Endothelial cell (in vitro differentiated cells): ENCODE measurements around the gene OR2C1. TPM values are rescaled to one million over a fixed set of nuclear protein-coding genes. Genes with fewer than 3 reads are reported as not detected.

Experiments
- DNase-seq: peaks from one replicate; pipeline ENCODE4 v3.0.0; 2021; ENCODE audit warnings: low spot score
- H3K27ac Mint-ChIP-seq: one replicate; pipeline ENCODE4 v1.8.0; 2021; ENCODE audit warnings: mixed read lengths, inconsistent platforms; ENCODE audit not compliant: unreplicated experiment
- H3K27me3 Mint-ChIP-seq: one replicate; pipeline ENCODE4 v1.8.0; 2021; ENCODE audit warnings: mild to moderate bottlenecking, moderate library complexity, mixed read lengths, inconsistent platforms; ENCODE audit not compliant: unreplicated experiment
- H3K36me3 Mint-ChIP-seq: one replicate; pipeline ENCODE4 v1.8.0; 2021; ENCODE audit warnings: mild to moderate bottlenecking, low read depth, mixed read lengths, inconsistent platforms; ENCODE audit not compliant: unreplicated experiment
- H3K4me1 Mint-ChIP-seq: one replicate; pipeline ENCODE4 v1.8.0; 2021; ENCODE audit warnings: mild to moderate bottlenecking, mixed read lengths, inconsistent platforms; ENCODE audit not compliant: unreplicated experiment
- H3K4me3 Mint-ChIP-seq: one replicate; pipeline ENCODE4 v1.8.0; 2021; ENCODE audit warnings: mild to moderate bottlenecking, mixed read lengths, inconsistent platforms; ENCODE audit not compliant: unreplicated experiment
- H3K9me3 Mint-ChIP-seq: one replicate; pipeline ENCODE4 v1.8.0; 2021; ENCODE audit warnings: mixed read lengths, inconsistent platforms; ENCODE audit not compliant: unreplicated experiment
- CTCF ChIP-seq: fragments of 200-600 bp; sonication (generic); IDR thresholded peaks from one replicate; pipeline ENCODE4 v1.5.0; 2021; ENCODE audit warnings: antibody characterized with exemption; ENCODE audit not compliant: unreplicated experiment
- total RNA-seq: library from RNA; stranded (reverse); fragmentation: NEBNext Ultra II Directional; extraction: Animal tissue kit (Norgen Biotek cat#: 25700); gene quantifications from one replicate; pipeline ENCODE4 v1.2.1, GENCODE V29; 2021; ENCODE audit not compliant: unreplicated experiment

OR2C1 gene
- total RNA-seq, 1 donor from 2014 or later, result not detected

DNA sequence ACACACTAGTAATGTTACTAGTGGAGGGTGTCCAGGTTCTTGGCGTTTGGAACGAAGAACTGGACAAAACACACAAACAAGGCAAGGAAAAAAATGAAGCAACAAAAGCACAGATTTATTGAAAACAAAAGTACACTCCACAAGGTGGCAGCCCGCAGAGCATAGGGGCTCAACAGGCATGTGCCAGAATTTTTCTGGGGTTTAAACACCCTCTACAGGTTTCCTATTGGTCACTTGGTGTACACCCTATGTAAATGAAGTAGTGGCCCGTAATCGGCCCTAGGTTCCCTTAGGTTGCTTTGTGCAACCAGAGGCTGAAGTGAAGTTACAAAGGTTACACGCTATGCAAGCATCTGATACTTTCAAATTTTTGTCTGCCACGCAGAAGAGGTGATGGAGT is 8.1 kb downstream of the OR2C1 start:
- TF ChIP-seq CTCF, result no peak
- Mint-ChIP-seq H3K4me1 (no peaks in the 10 kb centered on the region), H3K4me3 (no peak overlapping the region), H3K36me3 (peaks cover 3% of the 10 kb centered on the region), H3K9me3 (no peaks in the 10 kb centered on the region), H3K27ac (no peak overlapping the region), H3K27me3 (no peaks in the 10 kb centered on the region)
- DNase-seq, result no peak

GRCh38 chr16:3364774-3365427 is 9.2 kb downstream of the OR2C1 start:
- Mint-ChIP-seq H3K4me3 (no peak overlapping the region), H3K9me3 (no peaks in the 10 kb centered on the region), H3K36me3 (peaks cover 3% of the 10 kb centered on the region), H3K27ac (no peak overlapping the region), H3K27me3 (no peaks in the 10 kb centered on the region), H3K4me1 (no peaks in the 10 kb centered on the region)
- no peak for DNase-seq
- no peak for TF ChIP-seq CTCF

GRCh38 chr16:3369073-3369472 is 13.4 kb downstream of the OR2C1 start:
- DNase-seq, result no peak
- Mint-ChIP-seq H3K9me3 (peaks cover 7% of the 10 kb centered on the region), H3K4me3 (no peak overlapping the region), H3K36me3 (peaks cover 7% of the 10 kb centered on the region), H3K27me3 (no peaks in the 10 kb centered on the region), H3K27ac (no peak overlapping the region), H3K4me1 (no peaks in the 10 kb centered on the region)
- TF ChIP-seq CTCF, result no peak

DNA sequence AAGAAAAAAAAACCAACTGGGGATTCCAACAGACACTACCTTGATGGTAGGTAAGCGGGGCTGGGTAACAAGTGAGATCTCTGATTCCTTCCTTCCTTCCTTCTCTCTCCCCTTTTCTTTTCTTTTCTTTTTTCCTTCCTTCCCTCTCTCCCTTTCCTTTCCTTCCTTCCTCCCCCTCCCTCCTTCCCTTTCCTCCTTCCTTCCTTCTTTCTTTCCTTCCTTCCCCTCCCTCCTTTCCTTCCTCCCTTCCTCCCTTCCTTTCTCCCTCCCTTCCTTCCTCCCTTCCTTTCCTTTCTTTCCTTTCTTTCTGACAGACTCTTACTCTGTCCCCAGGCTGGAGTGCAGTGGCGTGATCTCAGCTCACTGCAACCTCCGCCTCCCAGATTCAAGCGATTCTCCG is 20.0 kb downstream of the OR2C1 start:
- peaks cover 19% of the 10 kb centered on the region for H3K36me3 Mint-ChIP-seq
- peaks cover 12% of the 10 kb centered on the region for H3K27me3 Mint-ChIP-seq
- H3K9me3 Mint-ChIP-seq, result peaks cover 19% of the 10 kb centered on the region
- TF ChIP-seq CTCF, result no peak
- H3K27ac Mint-ChIP-seq, result no peak overlapping the region
- no peaks in the 10 kb centered on the region for H3K4me1 Mint-ChIP-seq
- H3K4me3 Mint-ChIP-seq, result no peak overlapping the region
- no peak for DNase-seq

- no peak overlapping the region for H3K4me3 Mint-ChIP-seq
- H3K27ac Mint-ChIP-seq, result no peak overlapping the region
- no peak for DNase-seq
- peaks cover 41% of the 10 kb centered on the region for H3K9me3 Mint-ChIP-seq
- no peaks in the 10 kb centered on the region for H3K4me1 Mint-ChIP-seq
- peaks cover 40% of the 10 kb centered on the region for H3K36me3 Mint-ChIP-seq
- peaks cover 12% of the 10 kb centered on the region for H3K27me3 Mint-ChIP-seq
- TF ChIP-seq CTCF, result no peak
These were observed 22.2 kb downstream of the OR2C1 start for GRCh38 chr16:3377917-3378316.
